Skin epidermis (tissue), 12 donors: ENCODE results near the gene KRTAP23-1.

Source experiments
- H3K27ac ChIP-seq, 21 experiments: fragments of 200-600 bp; sonication (generic) in 11 of 21; one replicate each; pipeline ENCODE4 v1.5.0; 2020; ENCODE audit warnings: mild to moderate bottlenecking in 3 of 21, inconsistent platforms in 2 of 21, moderate library complexity in 2 of 21
- H3K4me3 ChIP-seq, 7 experiments: fragments of 200-600 bp; sonication (generic) in 2 of 7; one replicate each; pipeline ENCODE4 v1.5.0; 2020; ENCODE audit warnings: inconsistent platforms in 2 of 7, mild to moderate bottlenecking in 2 of 7, moderate library complexity in 1 of 7

Gene KRTAP23-1

GRCh38 chr21:30348506-30348905, at the start of gene KRTAP23-1:
TSS of gene KRTAP23-1 (minus strand) at chr21:30348606. CDS start at chr21:30348606, 0 bp downstream.
- Histone ChIP-seq H3K27ac (no peak within 1 kb of the TSS), H3K4me3 (no peak within 1 kb of the TSS)

DNA sequence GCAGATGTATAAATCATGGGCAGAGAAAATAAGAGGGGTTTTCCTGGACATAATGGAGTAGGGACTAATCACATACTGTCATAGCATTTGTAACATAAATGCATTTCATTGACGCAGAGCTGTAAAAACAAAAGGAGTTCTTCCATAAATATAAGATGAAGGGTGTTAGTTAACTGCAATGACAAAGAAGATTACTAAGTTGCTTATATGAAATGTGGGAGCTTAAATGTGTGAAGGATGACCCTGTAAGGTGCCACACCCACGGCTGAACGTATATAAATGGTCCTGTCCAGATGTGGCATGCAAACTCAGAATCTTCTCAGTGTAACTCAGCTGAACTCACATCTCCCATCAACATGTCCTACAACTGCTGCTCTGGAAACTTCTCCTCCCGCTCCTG, 47.3 kb upstream of the KRTAP23-1 start, which contains the start of gene KRTAP13-1:
Gene KRTAP13-1 (plus strand): TSS at position 301 of the 400 bp plus-strand sequence. CDS start 56 bp downstream, at position 357.
- no peak within 1 kb of the TSS for H3K27ac ChIP-seq
- no peak within 1 kb of the TSS for H3K4me3 ChIP-seq

GRCh38 chr21:30391492-30392025, 43.2 kb upstream of the KRTAP23-1 start:
- H3K27ac ChIP-seq: no peak overlapping the region
- H3K4me3 ChIP-seq: no peak overlapping the region

GRCh38 chr21:30382201-30382600, 33.8 kb upstream of the KRTAP23-1 start:
- Histone ChIP-seq H3K27ac (no peak overlapping the region), H3K4me3 (no peak overlapping the region)

- Histone ChIP-seq H3K27ac (no peak within 1 kb of the TSS), H3K4me3 (no peak within 1 kb of the TSS)
Observed at GRCh38 chr21:30372139-30372770, 23.8 kb upstream of the KRTAP23-1 start, which contains the start of gene KRTAP13-2. TSS of gene KRTAP13-2 (minus strand) at chr21:30372271. CDS start at chr21:30372213, 58 bp downstream.

GRCh38 chr21:30355906-30356305, 7.5 kb upstream of the KRTAP23-1 start:
- H3K4me3 ChIP-seq: no peak overlapping the region
- no peak overlapping the region for H3K27ac ChIP-seq

- Histone ChIP-seq H3K27ac (no peak overlapping the region), H3K4me3 (no peak overlapping the region)
Observed at GRCh38 chr21:30354308-30355005, 6.1 kb upstream of the KRTAP23-1 start.

GRCh38 chr21:30351534-30351933, 3.1 kb upstream of the KRTAP23-1 start:
- Histone ChIP-seq H3K27ac (no peak overlapping the region), H3K4me3 (no peak overlapping the region)

GRCh38 chr21:30349572-30349971, 1.2 kb upstream of the KRTAP23-1 start:
- Histone ChIP-seq H3K27ac (no peak overlapping the region), H3K4me3 (no peak overlapping the region)

DNA sequence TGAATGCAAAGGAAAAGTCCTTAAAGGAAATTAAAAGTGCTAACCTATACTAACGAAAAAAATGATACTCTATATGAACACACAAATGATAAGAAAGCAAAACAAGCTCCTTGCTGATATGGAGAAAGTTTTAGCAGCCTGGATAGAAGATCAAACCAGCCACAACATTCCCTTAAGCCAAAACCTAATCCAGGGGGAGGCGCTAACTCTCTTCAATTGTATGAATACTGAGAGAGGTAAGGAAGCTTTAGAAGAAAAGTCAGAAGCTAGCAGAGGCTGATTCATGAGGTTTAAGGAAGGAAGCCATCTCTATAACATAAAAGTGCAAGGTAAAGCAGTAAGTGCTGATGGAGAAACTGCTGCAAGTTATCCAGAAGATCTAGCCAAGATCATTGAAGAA, 3.4 kb downstream of the KRTAP23-1 start:
- Histone ChIP-seq H3K27ac (no peak overlapping the region), H3K4me3 (no peak overlapping the region)

GRCh38 chr21:30340714-30341573, 7.5 kb downstream of the KRTAP23-1 start:
- no peak overlapping the region for H3K4me3 ChIP-seq
- no peak overlapping the region for H3K27ac ChIP-seq

DNA sequence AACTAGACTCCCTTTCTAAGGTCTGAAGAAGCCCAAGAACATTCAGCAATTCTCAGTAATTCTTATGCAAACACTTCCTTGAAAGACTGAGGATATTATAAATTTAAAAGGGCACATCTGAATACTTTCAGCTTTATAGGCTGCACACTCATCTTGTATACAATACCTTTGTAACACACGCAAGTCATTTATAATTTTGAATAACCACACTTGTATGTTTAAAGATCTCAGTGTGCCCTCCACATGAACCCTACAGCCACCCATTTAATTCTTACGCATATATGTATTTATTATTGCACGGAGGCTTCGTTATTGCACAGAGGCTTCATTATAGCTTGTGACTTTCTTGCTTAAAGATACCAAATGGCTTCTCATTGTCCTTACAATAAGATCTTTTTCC, 9.7 kb downstream of the KRTAP23-1 start:
- no peak overlapping the region for H3K27ac ChIP-seq
- H3K4me3 ChIP-seq: no peak overlapping the region

GRCh38 chr21:30337772-30338171, 10.6 kb downstream of the KRTAP23-1 start:
- H3K27ac ChIP-seq: no peak overlapping the region
- H3K4me3 ChIP-seq: no peak overlapping the region

DNA sequence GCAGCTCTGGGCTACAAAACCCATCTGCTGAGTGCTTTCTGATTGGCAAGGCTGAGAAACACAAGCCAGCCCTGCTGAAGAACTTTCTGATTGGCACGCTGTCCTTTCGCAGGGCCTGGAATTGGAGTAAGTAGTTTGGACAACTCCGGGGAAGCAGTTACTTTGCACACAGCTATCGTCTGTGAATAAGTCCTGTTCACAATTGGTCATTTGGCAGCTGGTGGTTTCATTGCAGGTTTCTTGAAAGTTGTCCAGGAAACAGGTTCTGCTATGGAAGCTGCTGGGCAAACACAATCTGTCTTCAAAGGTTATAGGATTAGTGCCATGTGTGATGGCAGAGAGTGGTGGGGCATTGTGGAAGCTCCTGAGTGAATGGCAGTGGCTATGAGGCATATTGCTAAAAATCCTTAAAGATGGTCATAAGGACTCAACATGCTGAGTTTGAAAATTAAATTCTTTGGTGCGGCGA, 11.1 kb downstream of the KRTAP23-1 start, which contains the start of gene KRTAP27-1:
Gene KRTAP27-1 (minus strand): TSS at position 419 of the 469 bp plus-strand sequence. CDS start 26 bp downstream, at position 393.
- Histone ChIP-seq H3K27ac (peak within 1 kb of the TSS in 1 of 21 experiments; percentile 47), H3K4me3 (no peak within 1 kb of the TSS)

- H3K4me3 ChIP-seq: no peak overlapping the region
- H3K27ac ChIP-seq: peak overlapping the region in 1 of 21 experiments; percentile 47
Observed at GRCh38 chr21:30336596-30336995, 11.8 kb downstream of the KRTAP23-1 start.

DNA sequence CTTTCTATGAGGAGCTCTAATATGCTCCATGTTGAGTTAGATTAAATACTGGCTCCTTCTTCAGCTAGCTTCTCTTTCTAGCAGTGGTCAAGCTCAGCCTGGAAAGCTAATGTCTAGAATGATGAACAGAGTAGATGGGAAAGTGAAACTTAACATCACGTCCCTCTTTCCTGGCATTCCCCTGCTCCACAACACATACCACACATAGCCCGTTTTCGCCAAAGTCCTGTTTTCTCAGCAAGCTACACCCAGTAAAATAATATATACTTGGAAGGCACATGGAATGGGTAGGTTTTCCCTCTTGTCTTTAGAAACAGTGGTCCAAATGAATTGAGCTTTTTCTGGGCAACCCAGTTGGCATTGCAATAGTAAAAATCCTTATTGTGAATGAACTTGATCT, 14.7 kb downstream of the KRTAP23-1 start:
- Histone ChIP-seq H3K4me3 (no peak overlapping the region), H3K27ac (no peak overlapping the region)

DNA sequence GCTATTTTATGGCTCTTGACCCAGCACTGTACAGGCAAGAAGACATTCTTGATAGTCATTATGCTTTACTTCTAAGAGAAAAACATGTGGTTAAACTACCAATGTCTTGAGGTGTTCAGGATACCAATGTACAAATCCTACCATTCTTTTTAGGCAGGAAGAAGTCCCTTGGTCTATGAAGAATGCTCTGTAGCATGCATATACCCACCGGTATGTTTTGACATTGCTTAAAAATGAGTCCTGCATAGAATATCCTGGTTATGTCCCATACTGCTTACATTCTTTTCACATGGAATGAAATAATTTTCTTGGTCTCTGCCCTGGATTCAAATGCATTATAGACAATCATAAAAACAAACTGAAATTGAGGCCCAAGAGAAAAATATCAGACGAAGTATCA, 15.7 kb downstream of the KRTAP23-1 start:
- Histone ChIP-seq H3K4me3 (no peak overlapping the region), H3K27ac (no peak overlapping the region)

GRCh38 chr21:30329203-30329875, 19.1 kb downstream of the KRTAP23-1 start:
- Histone ChIP-seq H3K4me3 (no peak overlapping the region), H3K27ac (no peak overlapping the region)

DNA sequence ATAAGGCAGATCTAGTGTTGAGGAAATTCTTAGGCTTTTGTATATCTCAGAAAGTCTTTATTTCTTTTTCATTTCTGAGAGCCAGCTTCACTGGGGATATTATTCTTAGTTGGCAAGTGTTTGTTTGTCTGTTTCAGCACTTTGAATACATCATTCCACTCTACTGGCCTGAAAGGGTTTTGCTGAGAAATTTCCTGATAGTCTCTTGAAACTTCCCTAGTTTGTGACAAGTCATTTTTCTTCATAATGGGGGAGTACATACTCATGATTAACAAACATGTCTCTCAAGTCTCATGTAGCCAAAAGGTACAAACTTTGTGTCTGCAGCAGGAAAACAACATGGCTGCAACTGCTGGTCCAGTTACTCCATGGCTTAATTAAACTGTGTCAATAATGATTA, 22.0 kb downstream of the KRTAP23-1 start:
- H3K4me3 ChIP-seq: no peak overlapping the region
- H3K27ac ChIP-seq: no peak overlapping the region
